HG03460 (cell line): Measurements from ENCODE around the gene TOX2.
A peak's percentile ranks its signal among the peaks of the same experiment; 100 is the strongest.

Experiments used
- ATAC-seq: cut with Tn5 transposase; IDR thresholded peaks from one replicate; pipeline ENCODE4 v1.9.1; 2021; ENCODE audit not compliant: unreplicated experiment

The TOX2 gene

GRCh38 chr20:43915211-43916072, 790 bp downstream of the TOX2 start:
- peak; percentile 23 for ATAC-seq

GRCh38 chr20:43916073-43916880, 1.6 kb downstream of the TOX2 start:
- no peak for ATAC-seq

GRCh38 chr20:43916881-43917371, 2.3 kb downstream of the TOX2 start:
- no peak for ATAC-seq

GRCh38 chr20:43917380-43917779, 2.7 kb downstream of the TOX2 start:
- no peak for ATAC-seq

- ATAC-seq = no peak
These were observed 5.2 kb downstream of the TOX2 start for GRCh38 chr20:43919686-43920403.

- ATAC-seq = no peak
These were observed 6.1 kb downstream of the TOX2 start for GRCh38 chr20:43920797-43921196.

GRCh38 chr20:43921227-43921780, 6.7 kb downstream of the TOX2 start:
- no peak for ATAC-seq

- no peak for ATAC-seq
These were observed 8.0 kb downstream of the TOX2 start for GRCh38 chr20:43922614-43923013.

GRCh38 chr20:43923322-43923721, 8.7 kb downstream of the TOX2 start:
- no peak for ATAC-seq

GRCh38 chr20:43923917-43924316, 9.3 kb downstream of the TOX2 start:
- no peak for ATAC-seq

- no peak for ATAC-seq
These were observed 10.6 kb downstream of the TOX2 start for GRCh38 chr20:43925215-43925614.

- no peak for ATAC-seq
These were observed 11.1 kb downstream of the TOX2 start for GRCh38 chr20:43925801-43926200.

- no peak for ATAC-seq
These were observed 11.8 kb downstream of the TOX2 start for GRCh38 chr20:43926287-43927050.

- ATAC-seq = no peak
These were observed 17.3 kb downstream of the TOX2 start for GRCh38 chr20:43931976-43932375.

GRCh38 chr20:43934833-43935232, 20.2 kb downstream of the TOX2 start:
- ATAC-seq = no peak

- ATAC-seq = no peak
These were observed 21.6 kb downstream of the TOX2 start for GRCh38 chr20:43936104-43936770.

- no peak for ATAC-seq
These were observed 22.2 kb downstream of the TOX2 start for GRCh38 chr20:43936805-43937204.

GRCh38 chr20:43937591-43937990, 22.9 kb downstream of the TOX2 start:
- ATAC-seq = no peak

GRCh38 chr20:43938017-43938655, 23.5 kb downstream of the TOX2 start:
- ATAC-seq = no peak
